GM20000 (cell line): Measurements from ENCODE around the gene PDS5A.
"Not testable (repeated sequence)": the region's sequence is repeated elsewhere in the genome, so short reads cannot be mapped to it uniquely, and the experiment has no call there.

Experiments used
- DNase-seq: peaks from one replicate; pipeline ENCODE4 v3.0.0; 2012; ENCODE audit warnings: low spot score
- TF ChIP-seq, protein P1 (sequence below): IDR thresholded peaks from 2 replicates; pipeline ENCODE4 v1.5.1; 2012; ENCODE audit warnings: mild to moderate bottlenecking, control low read depth; ENCODE audit errors: extremely low read depth, missing control alignments

PDS5A gene, protein sequence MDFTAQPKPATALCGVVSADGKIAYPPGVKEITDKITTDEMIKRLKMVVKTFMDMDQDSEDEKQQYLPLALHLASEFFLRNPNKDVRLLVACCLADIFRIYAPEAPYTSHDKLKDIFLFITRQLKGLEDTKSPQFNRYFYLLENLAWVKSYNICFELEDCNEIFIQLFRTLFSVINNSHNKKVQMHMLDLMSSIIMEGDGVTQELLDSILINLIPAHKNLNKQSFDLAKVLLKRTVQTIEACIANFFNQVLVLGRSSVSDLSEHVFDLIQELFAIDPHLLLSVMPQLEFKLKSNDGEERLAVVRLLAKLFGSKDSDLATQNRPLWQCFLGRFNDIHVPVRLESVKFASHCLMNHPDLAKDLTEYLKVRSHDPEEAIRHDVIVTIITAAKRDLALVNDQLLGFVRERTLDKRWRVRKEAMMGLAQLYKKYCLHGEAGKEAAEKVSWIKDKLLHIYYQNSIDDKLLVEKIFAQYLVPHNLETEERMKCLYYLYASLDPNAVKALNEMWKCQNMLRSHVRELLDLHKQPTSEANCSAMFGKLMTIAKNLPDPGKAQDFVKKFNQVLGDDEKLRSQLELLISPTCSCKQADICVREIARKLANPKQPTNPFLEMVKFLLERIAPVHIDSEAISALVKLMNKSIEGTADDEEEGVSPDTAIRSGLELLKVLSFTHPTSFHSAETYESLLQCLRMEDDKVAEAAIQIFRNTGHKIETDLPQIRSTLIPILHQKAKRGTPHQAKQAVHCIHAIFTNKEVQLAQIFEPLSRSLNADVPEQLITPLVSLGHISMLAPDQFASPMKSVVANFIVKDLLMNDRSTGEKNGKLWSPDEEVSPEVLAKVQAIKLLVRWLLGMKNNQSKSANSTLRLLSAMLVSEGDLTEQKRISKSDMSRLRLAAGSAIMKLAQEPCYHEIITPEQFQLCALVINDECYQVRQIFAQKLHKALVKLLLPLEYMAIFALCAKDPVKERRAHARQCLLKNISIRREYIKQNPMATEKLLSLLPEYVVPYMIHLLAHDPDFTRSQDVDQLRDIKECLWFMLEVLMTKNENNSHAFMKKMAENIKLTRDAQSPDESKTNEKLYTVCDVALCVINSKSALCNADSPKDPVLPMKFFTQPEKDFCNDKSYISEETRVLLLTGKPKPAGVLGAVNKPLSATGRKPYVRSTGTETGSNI (N-terminal part only)

DNA sequence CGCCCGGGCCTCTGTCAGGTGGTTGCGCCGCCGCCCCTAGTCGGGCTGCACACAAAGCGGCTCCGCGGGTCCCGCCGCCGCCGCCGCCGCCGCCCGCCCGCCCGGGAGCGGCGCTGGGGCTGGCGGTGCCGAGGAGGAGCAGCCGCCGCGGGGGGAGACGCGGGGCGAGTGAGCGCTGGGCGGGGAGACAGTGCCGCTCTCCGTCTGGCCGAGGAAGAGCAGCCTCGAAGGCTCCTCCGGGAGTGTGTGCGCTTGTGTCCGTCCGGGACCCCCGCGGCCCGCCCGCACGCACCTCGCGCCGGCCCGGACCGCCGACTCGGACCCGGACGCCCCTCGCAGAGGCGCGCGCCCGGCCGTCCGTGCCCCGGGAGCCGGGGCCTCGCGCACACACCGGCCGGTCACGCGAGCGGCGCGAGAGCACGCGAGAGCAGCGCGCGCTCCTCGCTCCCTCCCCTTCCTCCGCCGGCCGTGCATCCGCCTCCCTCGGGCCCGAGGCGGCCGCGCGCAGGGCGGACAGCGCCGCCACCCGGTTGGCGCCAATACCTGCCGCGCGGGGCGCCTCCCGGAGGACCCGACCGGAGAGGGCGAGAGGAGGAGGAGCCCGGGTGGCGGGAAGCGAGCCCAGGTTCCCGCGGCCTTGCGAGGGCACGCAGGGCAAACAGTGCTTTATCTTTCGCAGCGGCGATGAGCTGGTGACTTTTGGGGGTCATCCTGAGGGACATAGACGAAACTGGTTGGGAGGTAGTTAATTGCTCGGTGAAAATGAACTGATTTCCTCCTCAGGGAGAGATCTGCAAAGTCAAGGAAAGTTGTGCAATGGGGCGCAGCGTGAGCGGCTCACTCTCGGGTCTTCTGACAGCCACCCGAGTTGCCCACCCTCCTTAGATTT lies at the start of gene PDS5A:
Gene PDS5A, minus strand, starts transcription at position 423 of the 889 bp plus-strand sequence. CDS start 1,334 bp downstream, outside the sequence.
- DNase-seq = peak; percentile 97

DNA sequence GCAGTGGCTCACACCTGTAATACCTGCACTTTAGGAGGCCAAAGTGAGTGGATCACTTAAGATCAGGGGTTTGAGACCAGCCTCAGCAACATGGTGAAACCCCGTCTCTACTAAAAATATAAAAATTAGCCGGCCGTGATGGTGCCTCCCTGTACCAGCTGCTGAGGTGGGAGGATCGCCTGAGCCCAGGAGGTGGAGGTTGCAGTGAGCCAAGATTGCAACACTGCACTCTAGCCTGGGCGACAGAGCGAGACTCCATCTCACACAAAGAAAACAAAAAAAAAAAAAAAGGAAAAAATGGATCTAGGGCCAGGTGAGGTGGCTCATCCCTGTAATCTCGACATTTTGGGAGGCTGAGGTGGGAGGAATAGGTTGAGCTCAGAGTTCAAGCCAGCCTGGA lies 46.3 kb upstream of the PDS5A start:
- DNase-seq = not testable (repeated sequence)

More for the DNA sequence above, at the start of gene PDS5A:
- TF ChIP-seq, protein P1, sequence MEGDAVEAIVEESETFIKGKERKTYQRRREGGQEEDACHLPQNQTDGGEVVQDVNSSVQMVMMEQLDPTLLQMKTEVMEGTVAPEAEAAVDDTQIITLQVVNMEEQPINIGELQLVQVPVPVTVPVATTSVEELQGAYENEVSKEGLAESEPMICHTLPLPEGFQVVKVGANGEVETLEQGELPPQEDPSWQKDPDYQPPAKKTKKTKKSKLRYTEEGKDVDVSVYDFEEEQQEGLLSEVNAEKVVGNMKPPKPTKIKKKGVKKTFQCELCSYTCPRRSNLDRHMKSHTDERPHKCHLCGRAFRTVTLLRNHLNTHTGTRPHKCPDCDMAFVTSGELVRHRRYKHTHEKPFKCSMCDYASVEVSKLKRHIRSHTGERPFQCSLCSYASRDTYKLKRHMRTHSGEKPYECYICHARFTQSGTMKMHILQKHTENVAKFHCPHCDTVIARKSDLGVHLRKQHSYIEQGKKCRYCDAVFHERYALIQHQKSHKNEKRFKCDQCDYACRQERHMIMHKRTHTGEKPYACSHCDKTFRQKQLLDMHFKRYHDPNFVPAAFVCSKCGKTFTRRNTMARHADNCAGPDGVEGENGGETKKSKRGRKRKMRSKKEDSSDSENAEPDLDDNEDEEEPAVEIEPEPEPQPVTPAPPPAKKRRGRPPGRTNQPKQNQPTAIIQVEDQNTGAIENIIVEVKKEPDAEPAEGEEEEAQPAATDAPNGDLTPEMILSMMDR = peak; percentile 98

DNA sequence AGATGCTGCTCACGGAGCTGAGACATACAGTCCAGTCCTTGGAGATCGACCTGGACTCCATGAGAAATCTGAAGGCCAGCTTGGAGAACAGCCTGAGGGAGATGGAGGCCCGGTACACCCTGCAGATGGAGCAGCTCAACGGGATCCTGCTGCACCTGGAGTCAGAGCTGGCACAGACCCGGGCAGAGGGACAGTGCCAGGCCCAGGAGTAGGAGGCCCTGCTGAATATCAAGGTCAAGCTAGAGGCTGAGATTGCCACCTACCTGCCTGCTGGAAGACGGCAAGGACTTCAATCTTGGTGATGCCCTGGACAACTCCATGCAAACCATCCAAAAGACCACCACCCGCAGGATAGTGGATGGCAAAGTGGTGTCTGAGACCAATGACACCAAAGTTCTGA lies 43.4 kb upstream of the PDS5A start:
- not testable (repeated sequence) for DNase-seq

DNA sequence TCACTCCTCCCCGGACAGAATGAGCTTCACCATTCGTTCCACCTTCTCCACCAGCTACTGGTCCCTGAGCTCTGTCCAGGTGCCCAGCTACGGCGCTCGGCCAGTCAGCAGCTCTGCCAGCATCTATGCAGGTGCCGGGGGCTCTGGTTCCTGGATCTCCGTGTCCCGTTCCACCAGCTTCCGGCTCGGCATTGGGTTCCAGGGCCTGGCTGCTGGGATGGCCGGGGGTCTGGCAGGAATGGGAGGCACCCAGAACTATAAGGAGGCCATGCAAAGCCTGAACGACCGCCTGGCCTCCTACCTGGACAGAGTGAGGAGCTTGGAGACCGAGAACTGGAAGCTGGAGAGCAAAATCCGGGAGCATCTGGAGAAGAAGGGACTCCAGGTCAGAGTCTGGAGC lies 42.5 kb upstream of the PDS5A start:
- TF ChIP-seq, protein P1 = no peak
- no peak for DNase-seq

DNA sequence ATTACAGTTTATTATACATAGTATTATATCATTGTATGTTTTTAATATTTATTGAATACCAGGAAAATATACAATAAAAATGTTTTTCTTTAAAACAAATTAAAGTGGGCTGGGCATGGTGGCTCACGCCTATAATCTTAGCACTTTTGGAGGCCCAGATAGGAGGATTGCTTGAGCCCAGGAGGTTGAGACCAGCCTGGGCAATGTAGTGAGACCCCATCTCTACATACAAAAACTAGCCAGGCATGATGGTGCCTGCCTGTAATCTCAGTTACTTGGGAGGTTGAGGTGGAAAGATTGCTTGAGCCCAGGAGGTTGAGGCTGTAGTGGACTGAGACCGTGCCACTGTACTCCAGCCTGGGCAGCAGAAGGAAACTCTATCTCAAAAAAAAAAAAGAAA lies 38.3 kb upstream of the PDS5A start:
- DNase-seq = no peak
- TF ChIP-seq, protein P1 = no peak

DNA sequence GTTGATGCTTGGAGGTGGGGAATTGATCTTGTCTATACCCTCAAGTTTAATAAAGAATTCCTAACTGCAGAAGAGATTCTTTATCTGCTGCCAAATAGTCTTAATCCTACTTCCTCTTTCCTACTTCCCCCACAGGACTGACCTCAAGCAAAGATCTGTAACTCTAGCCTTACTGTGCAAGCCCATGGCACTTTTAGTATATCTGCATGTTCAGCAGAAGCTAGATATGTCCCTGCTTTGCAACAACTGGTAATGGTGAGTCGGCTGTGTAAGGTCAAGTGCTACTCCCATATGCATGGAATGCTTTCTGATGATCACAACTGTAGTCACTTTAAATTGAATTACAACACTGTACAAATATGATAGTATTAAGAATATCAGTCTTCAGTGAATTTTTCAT lies 26.3 kb upstream of the PDS5A start:
- no peak for DNase-seq
- TF ChIP-seq, protein P1 = no peak

DNA sequence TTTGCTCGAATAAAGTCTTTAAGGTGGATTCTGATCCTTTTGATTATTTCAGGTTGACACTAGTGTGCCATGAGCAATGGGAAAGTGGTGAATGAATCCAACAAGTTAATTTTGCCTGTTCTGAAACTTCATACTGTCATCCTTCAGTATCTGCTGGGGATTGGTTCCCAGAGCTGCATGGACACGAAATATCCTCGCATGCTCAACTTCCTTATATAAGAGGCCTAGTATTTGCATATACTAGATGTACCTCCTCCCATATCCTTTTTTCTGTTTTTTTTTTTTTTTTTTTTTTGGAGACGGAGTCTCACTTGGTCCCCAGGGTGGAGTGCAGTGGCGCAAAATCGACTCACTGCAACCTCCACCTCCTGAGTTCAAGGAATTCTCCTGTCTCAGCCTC lies 23.0 kb upstream of the PDS5A start:
- TF ChIP-seq, protein P1 = no peak
- DNase-seq = no peak
